ENCODE data around the gene COLEC12. TPM values are rescaled to one million over a fixed set of nuclear protein-coding genes. Genes with fewer than 3 reads are reported as not detected.

Gene COLEC12
- total RNA-seq, 4 donors from 2014 or later, result 5.1 to 14.5 (median 6.9) TPM

GRCh38 chr18:267688-268552 lies 232.6 kb downstream of the COLEC12 start, which contains the start of gene THOC1:
Gene THOC1, minus strand, starts transcription at chr18:268047. Its CDS starts 28 bp downstream, at chr18:268019.
- 0% methylated on average over 39 to 45 of the region's 69 CpGs for WGBS, 2 donors
- TF ChIP-seq POLR2A (IDR thresholded peaks at IDR 0.05), result no peak
- TF ChIP-seq CTCF (IDR thresholded peaks at IDR 0.05), result no peak
- peak within 1 kb of the TSS; percentile 85 for H3K4me3 ChIP-seq (ENCODE audit: low read depth, poor library complexity, severe bottlenecking)
- intact Hi-C loops (cut with DNase I; ENCODE audit: low total_unique reads), result no loop called here
- DNase-seq (ENCODE audit: low spot score in 2 of 2), result peak; percentile 87 to 98

- intact Hi-C loops (cut with DNase I; ENCODE audit: low total_unique reads), result no loop called here
- DNase-seq (ENCODE audit: low spot score in 2 of 2), result no peak
- TF ChIP-seq CTCF (IDR thresholded peaks at IDR 0.05), result no peak
- no peak for TF ChIP-seq POLR2A (IDR thresholded peaks at IDR 0.05)
- peak overlapping the region; percentile 85 for H3K4me3 ChIP-seq (ENCODE audit: low read depth, poor library complexity, severe bottlenecking)
- WGBS, 2 donors, result 0 to 1% methylated on average over 8 to 9 of the region's 9 CpGs
Observed at GRCh38 chr18:267380-267687, 233.2 kb downstream of the COLEC12 start.

Other genes starting within 250 kb of the COLEC12 start
- gene THOC1, start 232.7 kb downstream of the COLEC12 start, total RNA-seq, result 10 to 100 TPM; 28.8 to 61.6 (median 38.2) TPM
- not detected for gene CETN1, start 79.7 kb upstream of the COLEC12 start, total RNA-seq
- gene CLUL1, start 96.3 kb upstream of the COLEC12 start, total RNA-seq, result 1 to 10 TPM in 1 of 4 donors, under 1 TPM in 1, not detected in 2; 0.32 to 5.0 TPM
- 1 to 10 TPM in 3 of 4 donors, under 1 TPM in 1; 0.57 to 9.9 (median 2.5) TPM for gene TYMS, start 157.0 kb upstream of the COLEC12 start, total RNA-seq
- 10 to 100 TPM; 36.2 to 42.4 (median 38.6) TPM for gene ENOSF1, start 211.9 kb upstream of the COLEC12 start, total RNA-seq

Data from lower leg skin (tissue), 4 donors.